Type B pancreatic cell (in vitro differentiated cells): ENCODE measurements around the gene RHOG. TPM values are rescaled to one million over a fixed set of nuclear protein-coding genes. Genes with fewer than 3 reads are reported as not detected.

ENCODE experiments used
- DNase-seq: peaks from one replicate; pipeline ENCODE4 v3.0.0; 2021; ENCODE audit warnings: mixed read lengths; ENCODE audit not compliant: unreplicated experiment; ENCODE audit errors: extremely low spot score
- H3K27ac Mint-ChIP-seq: 2 replicates; pipeline ENCODE4 v1.8.0; 2021; ENCODE audit warnings: mild to moderate bottlenecking, mixed read lengths
- H3K27me3 Mint-ChIP-seq: 2 replicates; pipeline ENCODE4 v1.8.0; 2021; ENCODE audit warnings: mixed read lengths
- H3K36me3 Mint-ChIP-seq: 2 replicates; pipeline ENCODE4 v1.8.0; 2021; ENCODE audit warnings: mixed read lengths
- H3K4me1 Mint-ChIP-seq: one replicate; pipeline ENCODE4 v1.8.0; 2021; ENCODE audit warnings: mixed read lengths; ENCODE audit not compliant: unreplicated experiment
- H3K4me3 Mint-ChIP-seq: 2 replicates; pipeline ENCODE4 v1.8.0; 2021; ENCODE audit warnings: mild to moderate bottlenecking, mixed read lengths
- H3K9me3 Mint-ChIP-seq: 2 replicates; pipeline ENCODE4 v1.8.0; 2021; ENCODE audit warnings: mixed read lengths
- total RNA-seq: library from RNA; stranded (reverse); gene quantifications from 2 replicates; pipeline ENCODE4 v1.2.1, GENCODE V29; 2021; ENCODE audit warnings: low replicate concordance
- TF ChIP-seq, protein P1 (sequence below): fragments of 200-600 bp; sonication (generic); conservative IDR thresholded peaks from 2 replicates; pipeline ENCODE4 v1.5.0; 2021; ENCODE audit warnings: antibody characterized with exemption, mild to moderate bottlenecking

The RHOG gene
- total RNA-seq, 1 donor from 2014 or later, result 30.8 TPM

- peak overlapping the region; percentile 64 for H3K4me3 Mint-ChIP-seq
Measured at GRCh38 chr11:3880724-3881123, 40.0 kb upstream of the RHOG start.

GRCh38 chr11:3879967-3880542, 39.3 kb upstream of the RHOG start:
- no peaks in the 10 kb centered on the region for H3K36me3 Mint-ChIP-seq
- TF ChIP-seq, protein P1, sequence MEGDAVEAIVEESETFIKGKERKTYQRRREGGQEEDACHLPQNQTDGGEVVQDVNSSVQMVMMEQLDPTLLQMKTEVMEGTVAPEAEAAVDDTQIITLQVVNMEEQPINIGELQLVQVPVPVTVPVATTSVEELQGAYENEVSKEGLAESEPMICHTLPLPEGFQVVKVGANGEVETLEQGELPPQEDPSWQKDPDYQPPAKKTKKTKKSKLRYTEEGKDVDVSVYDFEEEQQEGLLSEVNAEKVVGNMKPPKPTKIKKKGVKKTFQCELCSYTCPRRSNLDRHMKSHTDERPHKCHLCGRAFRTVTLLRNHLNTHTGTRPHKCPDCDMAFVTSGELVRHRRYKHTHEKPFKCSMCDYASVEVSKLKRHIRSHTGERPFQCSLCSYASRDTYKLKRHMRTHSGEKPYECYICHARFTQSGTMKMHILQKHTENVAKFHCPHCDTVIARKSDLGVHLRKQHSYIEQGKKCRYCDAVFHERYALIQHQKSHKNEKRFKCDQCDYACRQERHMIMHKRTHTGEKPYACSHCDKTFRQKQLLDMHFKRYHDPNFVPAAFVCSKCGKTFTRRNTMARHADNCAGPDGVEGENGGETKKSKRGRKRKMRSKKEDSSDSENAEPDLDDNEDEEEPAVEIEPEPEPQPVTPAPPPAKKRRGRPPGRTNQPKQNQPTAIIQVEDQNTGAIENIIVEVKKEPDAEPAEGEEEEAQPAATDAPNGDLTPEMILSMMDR, result no peak
- no peaks in the 10 kb centered on the region for H3K27me3 Mint-ChIP-seq
- peaks cover 34% of the 10 kb centered on the region for H3K4me1 Mint-ChIP-seq
- DNase-seq, result no peak
- H3K9me3 Mint-ChIP-seq, result no peaks in the 10 kb centered on the region
- peak overlapping the region; percentile 57 for H3K27ac Mint-ChIP-seq
- peak overlapping the region; percentile 58 for H3K4me3 Mint-ChIP-seq

More at GRCh38 chr11:3880724-3881123, 40.0 kb upstream of the RHOG start:
- DNase-seq, result no peak
- H3K27ac Mint-ChIP-seq, result peak overlapping the region; percentile 78
- no peaks in the 10 kb centered on the region for H3K9me3 Mint-ChIP-seq
- H3K27me3 Mint-ChIP-seq, result no peaks in the 10 kb centered on the region
- H3K36me3 Mint-ChIP-seq, result no peaks in the 10 kb centered on the region
- H3K4me1 Mint-ChIP-seq, result peaks cover 34% of the 10 kb centered on the region
- TF ChIP-seq, protein P1, result no peak

DNA sequence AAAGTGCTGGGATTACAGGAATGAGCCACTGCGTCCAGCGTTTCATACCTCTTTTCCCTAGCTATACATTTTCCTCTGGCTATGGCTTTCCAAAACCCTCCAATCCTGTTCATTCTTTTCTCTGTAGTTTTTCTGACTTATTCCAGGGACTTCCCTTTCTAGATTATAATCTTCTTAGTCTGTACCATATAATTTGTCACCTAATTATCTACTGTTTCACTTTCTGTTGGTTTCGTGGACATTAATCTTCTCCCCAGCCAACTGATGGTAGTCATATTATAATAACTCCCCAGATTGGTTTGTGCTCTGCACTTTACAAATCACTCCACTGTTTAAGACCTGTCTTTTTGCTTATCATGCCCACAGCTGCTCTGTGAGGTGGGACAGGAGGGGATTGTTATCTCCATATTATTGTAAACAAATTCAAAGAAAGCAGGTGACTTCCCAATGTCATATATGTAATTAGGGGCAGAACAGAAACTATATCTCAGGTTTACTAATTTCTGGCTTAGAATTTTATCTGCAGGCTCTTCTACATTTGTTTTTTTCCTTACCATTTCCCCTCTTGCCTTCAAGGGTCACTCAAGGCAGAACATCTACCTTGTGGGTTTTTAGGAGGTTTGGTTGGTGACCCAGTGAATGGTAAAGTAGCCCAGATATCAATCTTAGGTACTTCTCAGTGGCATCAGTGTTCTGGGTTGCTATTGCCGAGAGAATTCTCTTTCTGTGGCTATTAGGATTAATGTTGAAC, 38.6 kb upstream of the RHOG start:
- Mint-ChIP-seq H3K4me3 (no peak overlapping the region), H3K36me3 (no peaks in the 10 kb centered on the region), H3K27me3 (no peaks in the 10 kb centered on the region), H3K9me3 (no peaks in the 10 kb centered on the region), H3K4me1 (peaks cover 36% of the 10 kb centered on the region), H3K27ac (peak overlapping the region; percentile 57)
- DNase-seq, result no peak
- TF ChIP-seq, protein P1, result no peak

- Mint-ChIP-seq H3K9me3 (no peaks in the 10 kb centered on the region), H3K4me1 (peaks cover 45% of the 10 kb centered on the region), H3K36me3 (no peaks in the 10 kb centered on the region), H3K27me3 (no peaks in the 10 kb centered on the region), H3K27ac (peak overlapping the region; percentile 77), H3K4me3 (no peak overlapping the region)
- TF ChIP-seq, protein P1, result no peak
- no peak for DNase-seq
Measured at GRCh38 chr11:3878258-3878584, 37.5 kb upstream of the RHOG start.

DNA sequence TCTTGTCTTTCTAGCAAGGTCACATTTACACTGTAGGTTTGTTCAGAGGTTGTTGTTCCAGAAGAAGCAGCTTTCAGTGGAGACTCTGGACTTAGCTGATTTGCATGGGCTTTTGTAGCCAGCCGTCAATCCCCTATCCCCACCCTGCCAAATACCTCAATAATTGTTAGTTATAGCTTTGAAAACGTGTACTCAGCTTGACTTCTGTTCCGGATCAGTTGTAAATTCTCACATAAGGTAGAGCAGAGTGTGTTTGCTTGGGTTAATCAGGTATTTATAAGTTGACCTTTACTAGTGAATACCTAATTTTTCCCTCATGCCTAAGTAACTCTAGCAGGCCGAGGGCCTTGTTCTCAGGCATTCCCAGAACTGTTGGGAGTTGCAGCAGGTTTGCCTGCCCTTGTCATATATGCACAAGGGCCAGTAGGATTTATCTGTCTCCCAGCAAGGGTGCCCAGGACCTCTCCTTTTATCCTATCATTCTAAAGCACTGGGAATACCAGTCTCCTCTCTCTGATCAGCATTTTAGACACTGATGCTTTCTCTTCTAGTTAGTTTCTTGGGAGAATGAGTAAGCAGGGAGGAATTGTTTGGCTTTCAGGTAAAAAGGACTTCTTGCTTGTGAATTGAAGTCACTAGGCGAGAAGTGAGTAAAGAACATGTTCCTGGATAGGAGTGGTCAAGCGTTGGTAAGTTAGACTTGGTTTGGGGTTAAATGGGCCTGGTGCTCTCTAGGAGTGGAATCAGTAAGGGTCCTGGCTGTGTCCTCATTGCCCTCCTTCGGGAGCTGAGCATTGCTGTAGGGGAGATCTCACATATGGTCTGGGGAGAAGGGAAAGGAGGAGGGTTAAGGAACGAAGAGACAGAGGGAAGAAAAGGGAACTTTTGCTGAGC, 36.9 kb upstream of the RHOG start:
- Mint-ChIP-seq H3K9me3 (no peaks in the 10 kb centered on the region), H3K27ac (peak overlapping the region; percentile 77), H3K27me3 (no peaks in the 10 kb centered on the region), H3K4me3 (peak overlapping the region; percentile 41), H3K36me3 (no peaks in the 10 kb centered on the region), H3K4me1 (peaks cover 45% of the 10 kb centered on the region)
- no peak for DNase-seq
- TF ChIP-seq, protein P1, result no peak
